ENCODE data around the gene WDHD1. TPM values are rescaled to one million over a fixed set of nuclear protein-coding genes. Genes with fewer than 3 reads are reported as not detected.
"Not testable (repeated sequence)": the region's sequence is repeated elsewhere in the genome, so short reads cannot be mapped to it uniquely, and the experiment has no call there.

WDHD1 gene
- total and polyA plus RNA-seq, 10 donors: 1.4 to 6.3 (median 3.8) TPM

GRCh38 chr14:55025948-55026347 is 951 bp downstream of the WDHD1 start:
- WGBS, 5 donors: 38 to 51% (median 49%) methylated on average over 7 of the region's 7 CpGs
- intact Hi-C loops (cut with DNase I; ENCODE audit: low total_unique reads): no loop called here
- Histone ChIP-seq H3K36me3 (no peaks in the 10 kb centered on the region), H3K4me1 (peaks cover 17 to 50% (median 46%) of the 10 kb centered on the region in 6 donors), H3K27ac (no peak overlapping the region), H3K27me3 (replicated peaks in 1 of 7) (no peaks in the 10 kb centered on the region), H3K4me3 (peak overlapping the region in 6 of 8 donors; percentile 66 to 95 (median 85)), H3K9me3 (no peaks in the 10 kb centered on the region)
- TF ChIP-seq CTCF (IDR thresholded peaks at IDR 0.05 in 8 of 11, conservative IDR thresholded peaks at IDR 0.05 in 3 of 11) (no peak), POLR2A (IDR thresholded peaks at IDR 0.05) (no peak), POLR2AphosphoS5 (IDR thresholded peaks at IDR 0.05) (no peak)
- no peak for DNase-seq

- H3K36me3 ChIP-seq; H3K27ac ChIP-seq; H3K27me3 ChIP-seq (replicated peaks in 1 of 7); H3K4me3 ChIP-seq; H3K9me3 ChIP-seq; DNase-seq; intact Hi-C loops (cut with DNase I; ENCODE audit: low total_unique reads): not testable (repeated sequence)
- 84 to 100% (median 89%) methylated on average over 2 to 4 of the region's 5 CpGs for WGBS, 5 donors
- H3K4me1 ChIP-seq: peaks cover 17 to 35% (median 33%) of the 10 kb centered on the region in 6 donors
These were observed 2.5 kb downstream of the WDHD1 start for GRCh38 chr14:55024365-55024764.

- no peak for DNase-seq
- Histone ChIP-seq H3K36me3 (no peaks in the 10 kb centered on the region), H3K4me1 (no peaks in the 10 kb centered on the region), H3K27me3 (replicated peaks in 1 of 7) (no peaks in the 10 kb centered on the region), H3K27ac (no peak overlapping the region), H3K9me3 (no peaks in the 10 kb centered on the region), H3K4me3 (no peak overlapping the region)
- WGBS, 5 donors: 92 to 98% (median 93%) methylated on average over 2 of the region's 2 CpGs
- intact Hi-C loops (cut with DNase I; ENCODE audit: low total_unique reads): no loop called here
- TF ChIP-seq CTCF (IDR thresholded peaks at IDR 0.05 in 8 of 11, conservative IDR thresholded peaks at IDR 0.05 in 3 of 11) (no peak), POLR2AphosphoS5 (IDR thresholded peaks at IDR 0.05) (no peak), POLR2A (IDR thresholded peaks at IDR 0.05) (no peak)
These were observed 6.8 kb downstream of the WDHD1 start for GRCh38 chr14:55019968-55020554.

GRCh38 chr14:55015006-55015405 is 11.9 kb downstream of the WDHD1 start:
- Histone ChIP-seq H3K4me1 (no peaks in the 10 kb centered on the region), H3K36me3 (peaks cover 0 to 15% (median 0%) of the 10 kb centered on the region in 6 donors), H3K27ac (no peak overlapping the region), H3K9me3 (no peaks in the 10 kb centered on the region), H3K4me3 (no peak overlapping the region), H3K27me3 (replicated peaks in 1 of 7) (no peaks in the 10 kb centered on the region)
- no peak for TF ChIP-seq POLR2AphosphoS5 (IDR thresholded peaks at IDR 0.05)
- 86 to 97% (median 94%) methylated on average over 2 of the region's 2 CpGs for WGBS, 5 donors
- DNase-seq: no peak
- intact Hi-C loops (cut with DNase I; ENCODE audit: low total_unique reads): no loop called here

- WGBS, 5 donors: 53 to 61% (median 59%) methylated on average over 4 of the region's 4 CpGs
- H3K4me3 ChIP-seq: no peak overlapping the region
- peaks cover 0 to 68% (median 2%) of the 10 kb centered on the region in 6 donors for H3K36me3 ChIP-seq
- H3K9me3 ChIP-seq: no peaks in the 10 kb centered on the region
- TF ChIP-seq CTCF (IDR thresholded peaks at IDR 0.05 in 8 of 11, conservative IDR thresholded peaks at IDR 0.05 in 3 of 11) (no peak), POLR2A (IDR thresholded peaks at IDR 0.05) (no peak), POLR2AphosphoS5 (IDR thresholded peaks at IDR 0.05) (no peak)
- no peak overlapping the region for H3K27ac ChIP-seq
- peaks cover 0 to 3% (median 0%) of the 10 kb centered on the region in 6 donors for H3K4me1 ChIP-seq
- no peaks in the 10 kb centered on the region for H3K27me3 ChIP-seq (replicated peaks in 1 of 7)
- intact Hi-C loops (cut with DNase I; ENCODE audit: low total_unique reads): no loop called here
- DNase-seq: no peak
These were observed 21.8 kb downstream of the WDHD1 start for GRCh38 chr14:55005071-55005470.
